Measurements from ENCODE around the gene CA11.
"Not testable (repeated sequence)": the region's sequence is repeated elsewhere in the genome, so short reads cannot be mapped to it uniquely, and the experiment has no call there.

The CA11 gene

GRCh38 chr19:48646001-48646721 lies at the start of gene CA11:
Gene CA11 (minus strand): TSS chr19:48646187. CDS start chr19:48645632, 555 bp downstream.
- peak; percentile 47 for FAIRE-seq
- DNase-seq (ENCODE audit: insufficient read length, low spot score) = peak; percentile 86

- not testable (repeated sequence) for FAIRE-seq; DNase-seq (ENCODE audit: insufficient read length, low spot score)
These were observed 47.6 kb upstream of the CA11 start for GRCh38 chr19:48693629-48694028.

DNA sequence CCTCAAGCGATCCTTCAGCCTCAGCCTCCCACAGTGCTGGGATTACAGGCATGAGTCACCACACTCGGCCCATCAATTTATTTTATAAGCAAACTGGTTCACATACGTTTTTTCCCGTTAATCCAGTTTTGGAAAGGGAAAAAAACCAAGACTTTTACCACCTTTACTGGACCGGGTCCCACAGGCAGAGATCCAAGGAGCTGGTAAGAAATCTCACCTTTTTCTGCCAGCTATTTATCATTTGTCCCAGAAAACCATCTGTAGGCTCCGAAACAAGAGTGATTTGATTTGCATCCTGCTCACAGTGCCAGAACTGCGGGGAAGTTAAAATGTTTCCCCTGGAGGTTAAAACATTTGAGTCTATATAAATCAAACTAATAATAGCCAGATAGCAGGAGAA lies 43.5 kb upstream of the CA11 start:
- no peak for DNase-seq (ENCODE audit: insufficient read length, low spot score)
- FAIRE-seq = no peak

GRCh38 chr19:48687776-48688175 lies 41.8 kb upstream of the CA11 start:
- FAIRE-seq = no peak
- no peak for DNase-seq (ENCODE audit: insufficient read length, low spot score)

DNA sequence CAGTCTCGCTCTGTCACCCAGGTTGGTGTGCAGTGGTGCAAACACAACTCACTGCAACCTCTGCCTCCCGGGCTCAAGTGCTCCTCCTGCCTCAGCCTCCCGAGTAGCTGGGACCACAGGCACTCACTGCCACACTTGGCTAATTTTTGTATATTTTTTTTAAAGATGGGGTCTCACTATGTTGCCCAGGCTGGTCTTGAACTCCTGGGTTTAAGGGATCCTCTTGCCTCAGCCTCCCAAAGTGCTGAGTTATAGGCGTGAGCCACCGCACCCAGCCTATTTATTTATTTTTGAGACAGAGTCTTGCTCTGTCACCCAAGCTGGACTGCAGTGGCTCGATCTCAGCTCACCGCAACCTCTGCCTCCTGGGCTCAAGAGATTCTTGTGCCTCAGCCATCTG lies 40.6 kb upstream of the CA11 start:
- not testable (repeated sequence) for FAIRE-seq; DNase-seq (ENCODE audit: insufficient read length, low spot score)

GRCh38 chr19:48686088-48686487 lies 40.1 kb upstream of the CA11 start:
- DNase-seq (ENCODE audit: insufficient read length, low spot score) = no peak
- FAIRE-seq = no peak

- no peak for DNase-seq (ENCODE audit: insufficient read length, low spot score)
- FAIRE-seq = no peak
These were observed 39.6 kb upstream of the CA11 start for GRCh38 chr19:48685583-48685982.

DNA sequence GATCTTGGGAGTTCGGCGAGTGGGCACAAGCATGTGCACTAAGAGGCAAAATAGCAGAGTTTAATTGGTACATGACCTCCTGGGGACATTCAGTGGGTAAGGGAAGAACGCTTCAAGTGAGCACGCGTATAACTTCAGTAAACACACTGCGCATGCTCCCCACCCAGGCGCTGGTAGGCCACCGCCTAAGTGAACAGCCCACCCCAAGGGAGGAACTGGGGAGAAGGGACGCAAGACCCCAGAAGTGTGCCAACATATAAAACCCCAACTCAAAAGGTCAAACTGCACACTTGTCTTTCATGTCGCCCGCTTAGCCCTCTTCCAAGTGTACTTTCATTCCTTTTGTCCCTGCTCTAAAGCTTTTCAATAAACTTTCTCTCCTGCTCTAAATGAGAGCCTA lies 37.4 kb upstream of the CA11 start:
- FAIRE-seq (no peak), DNase-seq (ENCODE audit: insufficient read length, low spot score) (no peak)

- FAIRE-seq (no peak), DNase-seq (ENCODE audit: insufficient read length, low spot score) (no peak)
These were observed 35.1 kb upstream of the CA11 start for GRCh38 chr19:48681127-48681470.

- DNase-seq (ENCODE audit: insufficient read length, low spot score) = no peak
These were observed 34.6 kb upstream of the CA11 start for GRCh38 chr19:48680436-48681126.

DNA sequence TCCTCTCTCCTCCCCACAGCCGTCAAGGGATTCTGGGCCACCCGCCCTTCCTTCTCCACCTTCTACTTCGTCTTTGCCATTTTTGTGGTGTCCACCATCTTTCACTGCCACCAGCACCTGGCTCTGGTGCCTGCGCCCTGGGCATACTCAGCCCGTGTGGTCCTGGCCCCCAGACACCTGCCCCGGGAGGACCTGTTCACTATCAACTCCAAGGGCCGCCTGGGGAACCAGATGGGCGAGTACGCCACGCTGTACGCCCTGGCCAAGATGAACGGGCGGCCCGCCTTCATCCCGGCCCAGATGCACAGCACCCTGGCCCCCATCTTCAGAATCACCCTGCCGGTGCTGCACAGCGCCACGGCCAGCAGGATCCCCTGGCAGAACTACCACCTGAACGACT lies 34.0 kb upstream of the CA11 start:
- not testable (repeated sequence) for FAIRE-seq; DNase-seq (ENCODE audit: insufficient read length, low spot score)

More at GRCh38 chr19:48680436-48681126, 34.6 kb upstream of the CA11 start:
- FAIRE-seq = no peak

- DNase-seq (ENCODE audit: insufficient read length, low spot score) (no peak), FAIRE-seq (no peak)
These were observed 32.2 kb upstream of the CA11 start for GRCh38 chr19:48678201-48678600.

DNA sequence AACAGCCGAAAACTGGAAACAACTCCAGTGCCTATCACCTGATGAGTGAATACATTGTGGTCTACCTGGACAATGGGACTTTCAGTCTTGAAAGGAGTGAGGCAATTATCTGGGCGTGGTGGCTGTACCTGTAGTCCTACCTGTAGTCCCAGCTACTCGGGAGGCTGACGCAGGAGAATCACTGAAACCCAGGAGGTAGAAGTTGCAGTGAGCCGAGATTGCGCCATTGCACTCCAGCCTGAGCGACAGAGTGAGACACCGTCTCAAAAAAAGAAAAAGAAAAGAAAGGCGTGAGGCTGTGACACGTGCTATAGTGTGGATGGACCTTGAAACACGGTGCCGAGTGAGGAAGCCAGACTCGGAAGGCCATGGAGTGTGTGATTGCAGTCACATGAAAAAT lies 30.9 kb upstream of the CA11 start:
- no peak for FAIRE-seq
- no peak for DNase-seq (ENCODE audit: insufficient read length, low spot score)

GRCh38 chr19:48676487-48676886 lies 30.5 kb upstream of the CA11 start:
- FAIRE-seq (no peak), DNase-seq (ENCODE audit: insufficient read length, low spot score) (no peak)

GRCh38 chr19:48674921-48675824 lies 29.2 kb upstream of the CA11 start:
- FAIRE-seq (peak; percentile 96), DNase-seq (ENCODE audit: insufficient read length, low spot score) (peak; percentile 98)

DNA sequence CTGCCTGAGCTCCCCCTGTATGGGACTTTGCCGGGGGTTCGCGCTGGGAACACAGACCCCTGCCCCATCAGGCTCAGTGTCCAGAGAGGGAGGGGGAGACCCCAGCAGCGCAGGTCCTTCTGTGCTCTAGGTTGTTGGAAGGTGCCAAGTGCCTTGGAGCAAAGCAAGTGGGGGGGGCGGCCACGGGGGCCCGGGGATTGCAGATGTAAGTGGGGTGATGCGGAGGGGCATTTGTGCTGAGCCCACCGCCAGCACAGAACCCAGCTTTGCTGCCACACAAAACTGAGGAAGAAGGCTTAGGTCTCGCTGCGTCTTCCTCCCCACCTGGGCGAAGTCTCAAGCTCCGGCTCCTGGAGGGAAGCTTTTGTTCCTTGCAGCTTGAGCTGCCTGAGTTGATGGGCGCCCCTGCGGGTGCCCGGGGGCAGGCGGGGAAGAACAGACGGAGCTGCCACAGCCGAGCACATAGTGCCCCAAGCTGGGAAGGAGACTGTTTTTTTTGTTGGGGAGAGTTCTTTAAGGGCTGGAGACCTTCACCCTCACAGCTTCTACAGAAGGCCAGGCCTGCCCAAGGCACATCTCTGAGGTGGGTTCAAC lies 28.3 kb upstream of the CA11 start:
- no peak for DNase-seq (ENCODE audit: insufficient read length, low spot score)
- no peak for FAIRE-seq

GRCh38 chr19:48673436-48674100 lies 27.6 kb upstream of the CA11 start:
- no peak for FAIRE-seq
- DNase-seq (ENCODE audit: insufficient read length, low spot score) = no peak

GRCh38 chr19:48672994-48673393 lies 27.0 kb upstream of the CA11 start, which contains the start of gene NTN5:
Gene NTN5 (minus strand): TSS chr19:48673017. CDS start chr19:48670986, 2,031 bp downstream.
- FAIRE-seq = no peak
- DNase-seq (ENCODE audit: insufficient read length, low spot score) = no peak

DNA sequence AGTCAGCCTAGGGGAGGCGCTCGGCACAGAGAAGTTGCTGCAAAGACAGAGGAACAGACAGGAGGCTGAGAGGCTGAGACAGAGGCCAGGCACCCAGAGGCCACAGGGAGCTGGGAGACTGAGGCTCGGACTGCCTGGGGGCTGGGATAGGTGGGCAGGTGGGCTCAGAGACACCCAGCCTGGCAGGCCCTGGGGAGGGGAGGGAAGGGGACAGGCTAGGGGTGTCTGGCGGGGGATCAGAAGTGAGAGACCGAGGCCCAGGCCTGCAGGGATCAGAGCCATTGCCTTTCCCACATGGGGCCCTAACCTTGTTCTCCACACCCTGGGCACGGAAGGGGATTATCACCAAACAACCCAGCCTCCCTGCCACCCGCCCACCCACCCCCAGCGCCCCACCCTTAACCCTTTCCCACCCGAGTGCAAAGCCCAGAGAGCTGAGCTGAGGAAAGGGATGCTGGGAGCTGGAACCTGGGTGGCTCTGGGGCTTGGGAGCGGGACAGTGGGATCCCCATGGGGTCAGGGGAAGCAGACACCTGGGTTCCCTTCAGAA lies 25.5 kb upstream of the CA11 start:
- no peak for FAIRE-seq
- DNase-seq (ENCODE audit: insufficient read length, low spot score) = no peak

All from GM19239 (cell line).